GM12891 (cell line): Measurements from ENCODE around the gene CHST8.

ENCODE experiments used
- DNase-seq: peaks from one replicate; pipeline ENCODE4 v3.0.0; 2011; ENCODE audit warnings: low spot score; ENCODE audit not compliant: insufficient read length
- FAIRE-seq: peaks from 2 replicates; lab custom pipeline; 2011; peaks lifted over from hg19 to GRCh38; lab: Jason Lieb, UNC
- PAX5 ChIP-seq: IDR thresholded peaks from 2 replicates; pipeline ENCODE4 v1.6.1; 2011; ENCODE audit warnings: low read length, moderate library complexity, mild to moderate bottlenecking; ENCODE audit not compliant: insufficient read depth, severe bottlenecking
- POLR2A ChIP-seq: IDR thresholded peaks from 2 replicates; pipeline ENCODE4 v1.6.1; 2011; ENCODE audit warnings: low read depth, low read length, control low read depth
- POLR2AphosphoS5 ChIP-seq: IDR thresholded peaks from 2 replicates; pipeline ENCODE4 v1.6.1; 2011; ENCODE audit warnings: low read depth, low read length, control low read depth
- POU2F2 ChIP-seq: IDR thresholded peaks from 2 replicates; pipeline ENCODE4 v1.6.1; 2011; ENCODE audit warnings: low read depth, mild to moderate bottlenecking, control low read depth, low read length, moderate library complexity
- SPI1 ChIP-seq: IDR thresholded peaks from 2 replicates; pipeline ENCODE4 v1.6.1; 2011; ENCODE audit warnings: low read depth, low read length, control low read depth
- TAF1 ChIP-seq: IDR thresholded peaks from 2 replicates; pipeline ENCODE4 v1.6.1; 2011; ENCODE audit warnings: low read depth, low read length, control low read depth

CHST8 gene

GRCh38 chr19:33749619-33750175 lies 127.9 kb downstream of the CHST8 start:
- no peak for FAIRE-seq
- TF ChIP-seq POLR2A, result no peak
- TF ChIP-seq SPI1, result no peak
- TF ChIP-seq PAX5, result no peak
- no peak for TF ChIP-seq POU2F2
- TF ChIP-seq TAF1, result no peak
- no peak for TF ChIP-seq POLR2AphosphoS5
- DNase-seq, result no peak

GRCh38 chr19:33750587-33751435 lies 129.1 kb downstream of the CHST8 start:
- no peak for FAIRE-seq
- no peak for DNase-seq
- no peak for TF ChIP-seq POLR2A
- TF ChIP-seq POU2F2, result no peak
- no peak for TF ChIP-seq PAX5
- TF ChIP-seq POLR2AphosphoS5, result no peak
- no peak for TF ChIP-seq TAF1
- TF ChIP-seq SPI1, result no peak

DNA sequence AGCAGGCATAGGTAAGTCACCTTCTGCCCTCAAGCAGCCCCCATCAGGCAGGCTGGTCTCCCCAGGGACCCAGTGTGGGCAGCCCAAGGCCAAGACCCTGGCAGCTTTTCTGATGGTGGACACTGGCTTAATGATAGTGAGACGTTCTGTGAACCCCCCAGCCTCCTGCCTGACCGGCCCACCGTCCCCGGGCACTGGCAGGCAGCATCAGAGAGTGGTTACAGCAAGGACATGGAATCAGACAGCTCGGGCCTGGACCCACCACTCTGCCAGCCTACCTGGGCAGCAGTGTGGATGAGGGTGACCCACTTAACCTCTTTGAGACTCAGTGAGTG lies 129.7 kb downstream of the CHST8 start:
- FAIRE-seq, result no peak
- DNase-seq, result no peak

DNA sequence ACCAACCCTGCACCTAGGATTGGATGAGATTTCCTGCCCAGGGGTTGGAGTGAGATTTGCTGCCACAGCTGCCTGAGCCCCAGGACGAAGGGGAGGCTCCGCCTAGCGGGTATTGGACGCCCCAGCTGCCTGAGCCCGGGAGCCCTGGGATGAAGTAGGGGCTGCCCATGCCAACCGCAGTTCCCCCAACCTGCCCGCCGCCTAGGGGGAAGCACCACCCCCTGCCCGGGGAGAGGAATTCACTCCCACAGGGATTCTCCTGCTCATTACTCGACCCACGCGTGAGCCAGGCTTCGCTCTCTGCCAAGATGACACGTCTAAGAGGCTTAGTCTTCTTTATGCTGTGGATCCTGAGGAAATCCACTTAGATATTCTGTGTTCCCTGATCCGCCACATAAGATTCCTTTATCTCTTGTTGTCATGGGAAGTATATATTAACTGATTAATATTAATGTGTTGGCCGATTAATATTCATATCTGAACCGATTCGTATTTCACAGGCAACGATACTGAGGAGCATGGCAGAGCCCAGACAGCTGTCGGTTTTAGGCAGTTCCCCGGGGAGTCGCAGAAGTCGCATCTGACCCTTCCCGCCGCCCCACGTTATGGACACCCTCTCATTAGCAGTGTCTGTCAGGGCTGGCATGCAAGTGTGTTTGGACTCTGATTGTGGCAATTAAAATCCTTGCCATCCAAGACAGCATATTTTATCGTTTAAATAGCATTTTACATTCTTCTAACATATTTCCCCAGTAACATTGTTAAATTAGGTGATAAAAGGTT lies 130.5 kb downstream of the CHST8 start:
- no peak for DNase-seq
- no peak for TF ChIP-seq PAX5
- TF ChIP-seq POLR2AphosphoS5, result no peak
- no peak for TF ChIP-seq POLR2A
- TF ChIP-seq POU2F2, result no peak
- FAIRE-seq, result no peak

More for the DNA sequence above, 129.7 kb downstream of the CHST8 start:
- TF ChIP-seq SPI1 (no peak), TAF1 (no peak), POLR2A (no peak), PAX5 (no peak), POLR2AphosphoS5 (no peak), POU2F2 (no peak)

DNA sequence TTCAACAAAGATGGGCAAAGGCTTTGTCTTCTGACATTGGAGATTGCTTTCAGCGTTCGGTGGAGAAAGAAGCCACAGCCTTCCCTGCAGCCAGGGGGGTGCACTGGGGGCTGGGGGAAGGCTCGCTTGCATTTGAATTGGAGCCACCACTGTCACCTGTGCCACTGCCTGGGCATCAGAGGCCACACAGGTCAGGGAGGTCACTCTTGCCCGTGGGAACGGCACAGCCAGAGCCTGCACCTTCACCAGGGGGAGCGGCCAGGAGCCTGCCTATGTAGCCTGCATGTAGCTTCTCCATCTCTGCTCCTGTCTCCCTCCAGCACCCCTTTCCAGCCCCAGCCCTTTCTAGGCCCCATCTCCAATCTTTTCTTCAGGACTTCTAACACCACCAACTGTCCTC lies 131.2 kb downstream of the CHST8 start:
- TF ChIP-seq TAF1, result no peak
- DNase-seq (no peak), FAIRE-seq (no peak)

GRCh38 chr19:33754361-33754760 lies 132.6 kb downstream of the CHST8 start:
- DNase-seq (no peak), FAIRE-seq (no peak)
- TF ChIP-seq SPI1 (no peak), POLR2A (no peak), POLR2AphosphoS5 (no peak), TAF1 (no peak)

- DNase-seq (no peak), FAIRE-seq (no peak)
- no peak for TF ChIP-seq SPI1
- TF ChIP-seq POLR2A, result no peak
- no peak for TF ChIP-seq POU2F2
- TF ChIP-seq TAF1, result no peak
- TF ChIP-seq POLR2AphosphoS5, result no peak
- TF ChIP-seq PAX5, result no peak
Observed at GRCh38 chr19:33755099-33756035, 133.6 kb downstream of the CHST8 start.

DNA sequence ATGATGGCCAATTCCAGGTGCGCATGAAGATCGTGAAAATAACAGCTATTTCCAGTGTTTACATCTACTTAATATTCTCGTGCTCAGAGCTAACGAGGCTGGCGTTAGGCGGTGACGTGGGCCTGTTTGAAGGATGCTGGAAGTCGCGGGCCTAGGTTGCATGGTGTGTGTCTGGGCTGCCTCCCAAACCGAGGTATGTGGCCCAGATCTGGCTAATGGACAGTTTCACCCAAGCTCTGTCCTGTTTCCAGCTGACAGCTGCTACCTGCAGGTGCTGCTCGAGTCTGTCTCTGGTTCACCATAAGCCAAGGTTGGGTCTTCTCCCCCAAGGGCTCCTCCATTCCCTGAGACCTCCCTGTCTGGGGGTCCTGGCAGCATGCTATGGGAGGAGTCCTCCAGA lies 134.4 kb downstream of the CHST8 start:
- no peak for TF ChIP-seq POU2F2
- TF ChIP-seq POLR2A, result no peak
- TF ChIP-seq POLR2AphosphoS5, result no peak
- no peak for TF ChIP-seq TAF1
- TF ChIP-seq PAX5, result no peak
- no peak for TF ChIP-seq SPI1
- DNase-seq (no peak), FAIRE-seq (no peak)

GRCh38 chr19:33758541-33759013 lies 136.8 kb downstream of the CHST8 start:
- TF ChIP-seq PAX5 (no peak), POU2F2 (no peak), SPI1 (no peak), POLR2A (no peak), POLR2AphosphoS5 (no peak), TAF1 (no peak)
- FAIRE-seq, result no peak

More at GRCh38 chr19:33758541-33759013, 136.8 kb downstream of the CHST8 start:
- no peak for DNase-seq
